Endothelial cell of umbilical vein (primary cell): Measurements from ENCODE around the gene DPYSL4. TPM values are rescaled to one million over a fixed set of nuclear protein-coding genes. Genes with fewer than 3 reads are reported as not detected.

Experiments used
- BruUV-seq: library from RNA; stranded (reverse); fragments of 400-500 nt; replicated peaks from 2 replicates; lab custom pipeline; 2021; lab: Mats Ljungman, UMichigan
- CTCF ChIA-PET: fragments of 300-600, 350-600 bp; sonication (Branson Sonifier 250); formaldehyde crosslinking; loops from one replicate; lab custom pipeline; 2021; ENCODE audit warnings: antibody characterized with exemption, inconsistent platforms; lab: Charles Lee
- POLR2A ChIA-PET: fragments of 300-600, 350-600 bp; sonication (Branson Sonifier 250); formaldehyde crosslinking; loops from one replicate; lab custom pipeline; 2021; ENCODE audit warnings: antibody characterized with exemption, inconsistent platforms; lab: Charles Lee
- DNase-seq: peaks from one replicate; pipeline ENCODE4 v3.0.0-alpha.2; 2011; ENCODE audit warnings: low read depth, low spot score
- FAIRE-seq: peaks from 2 replicates; lab custom pipeline; 2011; peaks lifted over from hg19 to GRCh38; lab: Jason Lieb, UNC
- H2AFZ ChIP-seq: 2 replicates; pipeline ENCODE4 v1.6.0; 2012; ENCODE audit warnings: low read depth, low read length, control low read depth, inconsistent platforms
- H3K27ac ChIP-seq: 2 replicates; pipeline ENCODE4 v1.5.1; 2011; ENCODE audit warnings: low read depth, mild to moderate bottlenecking, control low read depth, low read length, moderate library complexity; ENCODE audit not compliant: insufficient read depth
- H3K27me3 ChIP-seq, 2 experiments: 2 replicates each; pipeline versions ENCODE4 v1.6.0 to v1.6.1; 2011; ENCODE audit warnings: low read length in 2 of 2, mixed read lengths in 1 of 2; ENCODE audit not compliant: control insufficient read depth in 2 of 2, insufficient read depth in 2 of 2
- H3K36me3 ChIP-seq, 2 experiments: 2 replicates in 1 of 2; 3 replicates in 1 of 2; pipeline ENCODE4 v1.5.1; 2011; ENCODE audit warnings: low read length in 2 of 2, mild to moderate bottlenecking in 1 of 2, moderate library complexity in 1 of 2; ENCODE audit not compliant: control insufficient read depth in 2 of 2, insufficient read depth in 2 of 2; ENCODE audit errors: extremely low read depth in 1 of 2
- H3K4me1 ChIP-seq: 3 replicates; pipeline ENCODE4 v1.5.1; 2011; ENCODE audit warnings: mild to moderate bottlenecking, low read length; ENCODE audit not compliant: control insufficient read depth, insufficient read depth; ENCODE audit errors: extremely low read depth
- H3K4me2 ChIP-seq: 2 replicates; pipeline ENCODE4 v1.6.1; 2011; ENCODE audit warnings: low read length, control low read depth, mixed read lengths; ENCODE audit not compliant: insufficient read depth
- H3K4me3 ChIP-seq, 3 experiments: fragments of 200-600 bp in 1 of 3; sonication (generic), shearing (Covaris generic) in 1 of 3; replicated peaks in 1 of 3; 2 replicates each; pipeline ENCODE4 v1.5.1; 2011 to 2016; ENCODE audit warnings: control low read depth in 3 of 3, low read length in 3 of 3, mild to moderate bottlenecking in 2 of 3, inconsistent platforms in 1 of 3, low read depth in 1 of 3, moderate library complexity in 1 of 3; ENCODE audit not compliant: insufficient read depth in 1 of 3
- H3K79me2 ChIP-seq: 2 replicates; pipeline ENCODE4 v1.6.0; 2012; ENCODE audit warnings: low read length, inconsistent platforms; ENCODE audit not compliant: control insufficient read depth, insufficient read depth
- H3K9ac ChIP-seq: replicated peaks from 2 replicates; pipeline ENCODE3; 2011; ENCODE audit warnings: low read length, control low read depth; ENCODE audit not compliant: insufficient read depth; ENCODE audit errors: extremely low read depth
- H3K9me1 ChIP-seq: replicated peaks from 3 replicates; pipeline ENCODE4 v1.6.0; 2011; ENCODE audit warnings: mild to moderate bottlenecking, low read length; ENCODE audit not compliant: control insufficient read depth, insufficient read depth; ENCODE audit errors: extremely low read depth
- H3K9me3 ChIP-seq: replicated peaks from 2 replicates; pipeline ENCODE4 v1.5.1; 2012; ENCODE audit warnings: low read length, inconsistent platforms; ENCODE audit not compliant: control insufficient read depth, insufficient read depth
- H4K20me1 ChIP-seq: replicated peaks from 2 replicates; pipeline ENCODE3; 2011; ENCODE audit warnings: mild to moderate bottlenecking, low read length; ENCODE audit not compliant: control insufficient read depth, insufficient read depth; ENCODE audit errors: extremely low read depth
- EZH2 ChIP-seq: IDR thresholded peaks from 2 replicates; pipeline ENCODE4 v1.6.1; 2012; ENCODE audit warnings: borderline replicate concordance, low read depth, mild to moderate bottlenecking, moderate library complexity, low read length, inconsistent platforms; ENCODE audit not compliant: severe bottlenecking
- FOS ChIP-seq: IDR thresholded peaks from 2 replicates; pipeline ENCODE4 v1.6.1; 2011; ENCODE audit warnings: mild to moderate bottlenecking, low read length, moderate library complexity, borderline replicate concordance; ENCODE audit not compliant: insufficient read depth
- GATA2 ChIP-seq: IDR thresholded peaks from 2 replicates; pipeline ENCODE4 v1.7.0; 2011; ENCODE audit warnings: low read depth, mild to moderate bottlenecking, moderate library complexity, mixed read lengths, low read length; ENCODE audit not compliant: insufficient read length, insufficient read depth
- JUN ChIP-seq: IDR thresholded peaks from 2 replicates; pipeline ENCODE4 v1.6.1; 2011; ENCODE audit warnings: borderline replicate concordance, low read depth; ENCODE audit not compliant: insufficient read length, insufficient read depth
- MYC ChIP-seq: IDR thresholded peaks from one replicate; pipeline ENCODE4 v1.6.1; 2011; ENCODE audit warnings: mild to moderate bottlenecking, low read depth, low read length
- POLR2A ChIP-seq: IDR thresholded peaks from 2 replicates; pipeline ENCODE4 v1.6.1; 2012; ENCODE audit warnings: low read depth, mild to moderate bottlenecking, control low read depth, low read length
- POLR2AphosphoS5 ChIP-seq: IDR thresholded peaks from 2 replicates; pipeline ENCODE4 v1.6.1; 2012; ENCODE audit warnings: low read depth, mild to moderate bottlenecking, control low read depth, low read length, moderate library complexity; ENCODE audit not compliant: insufficient read depth
- dilution Hi-C: fragments of 300-500 bp; cut with MboI; formaldehyde crosslinking; loops from one replicate; pipeline ENCODE4 v1.15.0; 2019; ENCODE audit warnings: low sequenced_read_pairs; ENCODE audit not compliant: extremely low pct_ligation_motif_present
- intact Hi-C: fragments of 100-400 bp; cut with micrococcal nuclease; formaldehyde crosslinking; loops from one replicate; pipeline ENCODE4 v1.10.0; 2022
- polyA plus RNA-seq, 4 experiments: library from polyadenylated mRNA; depleted of rRNA in 3 of 4; stranded (reverse) in 3 of 4; unstranded in 1 of 4; fragments of >200 nt; gene quantifications; 2 replicates each; pipeline versions ENCODE4 v1.2.1 to v1.2.3, GENCODE V29; 2011 to 2012; ENCODE audit warnings: missing spikeins in 1 of 4
- total RNA-seq: library from RNA; stranded (reverse); gene quantifications from 2 replicates; pipeline ENCODE4 v1.2.3, GENCODE V29; 2021
- TF ChIP-seq, protein P1 (sequence below): IDR thresholded peaks from 2 replicates; pipeline ENCODE4 v1.6.1; 2011; ENCODE audit not compliant: insufficient read depth, insufficient read length
- TF ChIP-seq, protein P2 (sequence below), 2 donors: IDR thresholded peaks; 1 replicate in 1 of 2; 2 replicates in 1 of 2; pipeline ENCODE4 v1.5.1; 2011; ENCODE audit warnings: low read length in 2 of 2, mild to moderate bottlenecking in 2 of 2, moderate library complexity in 2 of 2, control low read depth in 1 of 2, inconsistent platforms in 1 of 2, low read depth in 1 of 2; ENCODE audit not compliant: insufficient read depth in 1 of 2; ENCODE audit errors: extremely low read depth in 1 of 2

The DPYSL4 gene
- total and polyA plus RNA-seq, 2 donors (not counting 3 experiments of a cell fraction or from before 2014, with no cell fraction given): 27.1 to 60.0 TPM

GRCh38 chr10:132192991-132193665 lies 6.4 kb downstream of the DPYSL4 start:
- Histone ChIP-seq H3K4me3 (no peak overlapping the region), H3K9me3 (no peaks in the 10 kb centered on the region), H3K27ac (no peak overlapping the region), H4K20me1 (no peaks in the 10 kb centered on the region), H3K27me3 (no peaks in the 10 kb centered on the region), H3K9ac (no peak overlapping the region), H3K4me1 (no peaks in the 10 kb centered on the region), H3K79me2 (no peaks in the 10 kb centered on the region), H3K4me2 (no peak overlapping the region), H3K9me1 (no peaks in the 10 kb centered on the region), H2AFZ (no peak overlapping the region), H3K36me3 (peaks cover 0 to 3% of the 10 kb centered on the region in 2 experiments)
- POLR2A ChIA-PET: no interaction called here
- FAIRE-seq (no peak), DNase-seq (no peak)
- BruUV-seq: no TSS peak
- TF ChIP-seq FOS: no peak
- TF ChIP-seq, protein P1, sequence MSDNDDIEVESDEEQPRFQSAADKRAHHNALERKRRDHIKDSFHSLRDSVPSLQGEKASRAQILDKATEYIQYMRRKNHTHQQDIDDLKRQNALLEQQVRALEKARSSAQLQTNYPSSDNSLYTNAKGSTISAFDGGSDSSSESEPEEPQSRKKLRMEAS: no peak
- no peak for TF ChIP-seq JUN
- no peak for TF ChIP-seq POLR2AphosphoS5
- TF ChIP-seq, protein P2, sequence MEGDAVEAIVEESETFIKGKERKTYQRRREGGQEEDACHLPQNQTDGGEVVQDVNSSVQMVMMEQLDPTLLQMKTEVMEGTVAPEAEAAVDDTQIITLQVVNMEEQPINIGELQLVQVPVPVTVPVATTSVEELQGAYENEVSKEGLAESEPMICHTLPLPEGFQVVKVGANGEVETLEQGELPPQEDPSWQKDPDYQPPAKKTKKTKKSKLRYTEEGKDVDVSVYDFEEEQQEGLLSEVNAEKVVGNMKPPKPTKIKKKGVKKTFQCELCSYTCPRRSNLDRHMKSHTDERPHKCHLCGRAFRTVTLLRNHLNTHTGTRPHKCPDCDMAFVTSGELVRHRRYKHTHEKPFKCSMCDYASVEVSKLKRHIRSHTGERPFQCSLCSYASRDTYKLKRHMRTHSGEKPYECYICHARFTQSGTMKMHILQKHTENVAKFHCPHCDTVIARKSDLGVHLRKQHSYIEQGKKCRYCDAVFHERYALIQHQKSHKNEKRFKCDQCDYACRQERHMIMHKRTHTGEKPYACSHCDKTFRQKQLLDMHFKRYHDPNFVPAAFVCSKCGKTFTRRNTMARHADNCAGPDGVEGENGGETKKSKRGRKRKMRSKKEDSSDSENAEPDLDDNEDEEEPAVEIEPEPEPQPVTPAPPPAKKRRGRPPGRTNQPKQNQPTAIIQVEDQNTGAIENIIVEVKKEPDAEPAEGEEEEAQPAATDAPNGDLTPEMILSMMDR (IDR thresholded peaks at IDR 0.05; ENCODE audit: extremely low read depth in 1 of 2, insufficient read depth in 1 of 2, low read depth in 1 of 2, low read length in 2 of 2): no peak
- no peak for TF ChIP-seq GATA2
- TF ChIP-seq POLR2A: no peak
- no peak for TF ChIP-seq EZH2
- TF ChIP-seq MYC: no peak
- CTCF ChIA-PET: no interaction called here
- intact Hi-C loops: no loop called here
- dilution Hi-C loops: no loop called here
